Rectal smooth muscle tissue (tissue), 1 donor: ENCODE results near the gene ZNF236.
A peak's percentile ranks its signal among the peaks of the same experiment; 100 is the strongest.
"Not testable (repeated sequence)": the region's sequence is repeated elsewhere in the genome, so short reads cannot be mapped to it uniquely, and the experiment has no call there.

Source experiments
- H3K27ac ChIP-seq: one replicate; pipeline ENCODE4 v1.7.0; 2013; ENCODE audit warnings: low read depth, low read length, inconsistent platforms
- H3K27me3 ChIP-seq: one replicate; pipeline ENCODE4 v1.7.0; 2013; ENCODE audit warnings: low read length; ENCODE audit not compliant: control insufficient read depth, insufficient read depth
- H3K36me3 ChIP-seq: one replicate; pipeline ENCODE4 v1.7.0; 2013; ENCODE audit warnings: low read length; ENCODE audit not compliant: control insufficient read depth, insufficient read depth
- H3K4me1 ChIP-seq: one replicate; pipeline ENCODE4 v1.7.0; 2013; ENCODE audit warnings: low read length; ENCODE audit not compliant: control insufficient read depth, insufficient read depth
- H3K4me3 ChIP-seq: one replicate; pipeline ENCODE4 v1.7.0; 2013; ENCODE audit warnings: low read length
- H3K9ac ChIP-seq: one replicate; pipeline ENCODE4 v1.7.0; 2013; ENCODE audit warnings: low read length

Gene ZNF236

GRCh38 chr18:76805221-76805620 is 17.1 kb upstream of the ZNF236 start:
- Histone ChIP-seq H3K4me3 (no peak overlapping the region), H3K36me3 (no peaks in the 10 kb centered on the region), H3K4me1 (peaks cover 4% of the 10 kb centered on the region), H3K9ac (no peak overlapping the region), H3K27me3 (no peaks in the 10 kb centered on the region), H3K27ac (no peak overlapping the region)

GRCh38 chr18:76806301-76806700 is 16.1 kb upstream of the ZNF236 start:
- H3K36me3 ChIP-seq: no peaks in the 10 kb centered on the region
- peaks cover 4% of the 10 kb centered on the region for H3K4me1 ChIP-seq
- H3K4me3 ChIP-seq: no peak overlapping the region
- no peaks in the 10 kb centered on the region for H3K27me3 ChIP-seq
- H3K27ac ChIP-seq: no peak overlapping the region
- H3K9ac ChIP-seq: no peak overlapping the region

GRCh38 chr18:76808561-76808960 is 13.8 kb upstream of the ZNF236 start:
- Histone ChIP-seq H3K4me3 (no peak overlapping the region), H3K27me3 (no peaks in the 10 kb centered on the region), H3K4me1 (peaks cover 1% of the 10 kb centered on the region), H3K36me3 (no peaks in the 10 kb centered on the region), H3K27ac (no peak overlapping the region), H3K9ac (no peak overlapping the region)

- H3K27ac ChIP-seq, H3K4me3 ChIP-seq, H3K4me1 ChIP-seq, H3K27me3 ChIP-seq, H3K9ac ChIP-seq, H3K36me3 ChIP-seq: not testable (repeated sequence)
Measured at GRCh38 chr18:76811530-76811929, 10.8 kb upstream of the ZNF236 start.

- H3K4me3 ChIP-seq: no peak overlapping the region
- H3K36me3 ChIP-seq: peaks cover 3% of the 10 kb centered on the region
- H3K9ac ChIP-seq: no peak overlapping the region
- H3K4me1 ChIP-seq: no peaks in the 10 kb centered on the region
- H3K27me3 ChIP-seq: no peaks in the 10 kb centered on the region
- no peak overlapping the region for H3K27ac ChIP-seq
Measured at GRCh38 chr18:76814256-76814655, 8.1 kb upstream of the ZNF236 start.

- no peak overlapping the region for H3K9ac ChIP-seq
- H3K4me1 ChIP-seq: peaks cover 4% of the 10 kb centered on the region
- H3K27ac ChIP-seq: no peak overlapping the region
- no peaks in the 10 kb centered on the region for H3K27me3 ChIP-seq
- no peak overlapping the region for H3K4me3 ChIP-seq
- H3K36me3 ChIP-seq: peaks cover 3% of the 10 kb centered on the region
Measured at GRCh38 chr18:76816127-76816526, 6.2 kb upstream of the ZNF236 start.

- Histone ChIP-seq H3K4me3 (no peak overlapping the region), H3K4me1 (peaks cover 5% of the 10 kb centered on the region), H3K27ac (no peak overlapping the region), H3K9ac (no peak overlapping the region), H3K36me3 (peaks cover 3% of the 10 kb centered on the region), H3K27me3 (no peaks in the 10 kb centered on the region)
Measured at GRCh38 chr18:76817888-76818611, 4.3 kb upstream of the ZNF236 start.

- Histone ChIP-seq H3K9ac (no peak overlapping the region), H3K36me3 (peaks cover 3% of the 10 kb centered on the region), H3K4me3 (no peak overlapping the region), H3K27ac (no peak overlapping the region), H3K4me1 (peaks cover 5% of the 10 kb centered on the region), H3K27me3 (no peaks in the 10 kb centered on the region)
Measured at GRCh38 chr18:76819411-76820136, 2.8 kb upstream of the ZNF236 start.

GRCh38 chr18:76821356-76821874 is 942 bp upstream of the ZNF236 start:
- peak overlapping the region; percentile 99 for H3K4me3 ChIP-seq
- no peaks in the 10 kb centered on the region for H3K27me3 ChIP-seq
- peak overlapping the region; percentile 96 for H3K27ac ChIP-seq
- no peaks in the 10 kb centered on the region for H3K36me3 ChIP-seq
- H3K4me1 ChIP-seq: peaks cover 5% of the 10 kb centered on the region
- H3K9ac ChIP-seq: peak overlapping the region; percentile 96

- H3K4me1 ChIP-seq: peaks cover 5% of the 10 kb centered on the region
- peak overlapping the region; percentile 96 for H3K27ac ChIP-seq
- peak overlapping the region; percentile 99 for H3K4me3 ChIP-seq
- no peaks in the 10 kb centered on the region for H3K27me3 ChIP-seq
- H3K9ac ChIP-seq: peak overlapping the region; percentile 96
- H3K36me3 ChIP-seq: no peaks in the 10 kb centered on the region
Measured at GRCh38 chr18:76821875-76822505, 367 bp upstream of the ZNF236 start.

- Histone ChIP-seq H3K27ac (peak overlapping the region; percentile 87), H3K27me3 (no peaks in the 10 kb centered on the region), H3K9ac (peak overlapping the region; percentile 42), H3K4me3 (peak overlapping the region; percentile 88), H3K4me1 (peaks cover 5% of the 10 kb centered on the region), H3K36me3 (no peaks in the 10 kb centered on the region)
Measured at GRCh38 chr18:76823161-76823538, 793 bp downstream of the ZNF236 start.

GRCh38 chr18:76823587-76824011 is 1.2 kb downstream of the ZNF236 start:
- H3K9ac ChIP-seq: no peak overlapping the region
- H3K4me3 ChIP-seq: peak overlapping the region; percentile 88
- H3K27ac ChIP-seq: peak overlapping the region; percentile 87
- no peaks in the 10 kb centered on the region for H3K27me3 ChIP-seq
- H3K36me3 ChIP-seq: no peaks in the 10 kb centered on the region
- H3K4me1 ChIP-seq: peaks cover 5% of the 10 kb centered on the region
